HFF-Myc (cell line): ENCODE data around the gene MYO3A.
"Not testable (repeated sequence)": the region's sequence is repeated elsewhere in the genome, so short reads cannot be mapped to it uniquely, and the experiment has no call there.

ENCODE experiments used
- DNase-seq: peaks from one replicate; pipeline ENCODE4 v3.0.0-alpha.2; 2011; ENCODE audit warnings: low read depth; ENCODE audit errors: extremely low read depth
- H3K4me3 ChIP-seq: replicated peaks from 2 replicates; pipeline ENCODE4 v1.5.1; 2011; ENCODE audit warnings: low read depth, mild to moderate bottlenecking, control low read depth, low read length
- CTCF ChIP-seq: IDR thresholded peaks from 2 replicates; pipeline ENCODE4 v1.5.1; 2012; ENCODE audit warnings: mild to moderate bottlenecking, low read depth, low read length, control low read depth; ENCODE audit errors: missing control alignments

MYO3A gene

GRCh38 chr10:26087666-26088065 lies 153.6 kb downstream of the MYO3A start:
- no peak for DNase-seq
- no peak overlapping the region for H3K4me3 ChIP-seq
- TF ChIP-seq CTCF, result no peak

GRCh38 chr10:26090026-26090425 lies 156.0 kb downstream of the MYO3A start:
- DNase-seq, result no peak
- no peak overlapping the region for H3K4me3 ChIP-seq
- no peak for TF ChIP-seq CTCF

- TF ChIP-seq CTCF, result no peak
- DNase-seq, result no peak
- H3K4me3 ChIP-seq, result no peak overlapping the region
Observed at GRCh38 chr10:26090762-26091161, 156.7 kb downstream of the MYO3A start.

- no peak overlapping the region for H3K4me3 ChIP-seq
- TF ChIP-seq CTCF, result no peak
- DNase-seq, result no peak
Observed at GRCh38 chr10:26093229-26093628, 159.2 kb downstream of the MYO3A start.

- no peak for DNase-seq
- H3K4me3 ChIP-seq, result no peak overlapping the region
- no peak for TF ChIP-seq CTCF
Observed at GRCh38 chr10:26095781-26096180, 161.8 kb downstream of the MYO3A start.

GRCh38 chr10:26097549-26097948 lies 163.5 kb downstream of the MYO3A start:
- H3K4me3 ChIP-seq, DNase-seq: not testable (repeated sequence)

GRCh38 chr10:26112532-26112931 lies 178.5 kb downstream of the MYO3A start:
- no peak for TF ChIP-seq CTCF
- H3K4me3 ChIP-seq, result no peak overlapping the region
- no peak for DNase-seq

GRCh38 chr10:26138613-26139012 lies 204.6 kb downstream of the MYO3A start:
- H3K4me3 ChIP-seq, result no peak overlapping the region
- TF ChIP-seq CTCF, result no peak
- DNase-seq, result no peak
